Measurements from ENCODE around the gene DSC1.

DNA sequence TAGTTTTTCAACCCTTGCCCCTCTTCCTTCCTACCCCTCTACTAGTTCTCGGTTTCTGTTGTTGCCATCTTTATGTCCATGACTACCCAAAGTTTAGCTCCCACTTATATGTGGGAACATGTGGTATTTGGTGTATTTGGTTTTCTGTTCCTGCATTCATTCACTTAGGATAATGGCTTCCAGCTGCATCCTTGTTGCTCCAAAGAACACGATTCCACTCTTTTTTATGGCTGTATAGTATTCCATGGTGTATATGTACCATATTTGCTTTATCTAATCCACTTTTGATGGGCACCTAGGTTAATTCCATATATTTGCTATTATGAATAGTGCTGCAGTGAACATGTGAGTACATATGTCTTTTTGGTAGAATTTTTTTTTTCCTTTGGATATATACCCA, 20.6 kb upstream of the DSC1 start:
- TF ChIP-seq POLR2A (IDR thresholded peaks at IDR 0.05), result no peak
- TF ChIP-seq, protein P1, sequence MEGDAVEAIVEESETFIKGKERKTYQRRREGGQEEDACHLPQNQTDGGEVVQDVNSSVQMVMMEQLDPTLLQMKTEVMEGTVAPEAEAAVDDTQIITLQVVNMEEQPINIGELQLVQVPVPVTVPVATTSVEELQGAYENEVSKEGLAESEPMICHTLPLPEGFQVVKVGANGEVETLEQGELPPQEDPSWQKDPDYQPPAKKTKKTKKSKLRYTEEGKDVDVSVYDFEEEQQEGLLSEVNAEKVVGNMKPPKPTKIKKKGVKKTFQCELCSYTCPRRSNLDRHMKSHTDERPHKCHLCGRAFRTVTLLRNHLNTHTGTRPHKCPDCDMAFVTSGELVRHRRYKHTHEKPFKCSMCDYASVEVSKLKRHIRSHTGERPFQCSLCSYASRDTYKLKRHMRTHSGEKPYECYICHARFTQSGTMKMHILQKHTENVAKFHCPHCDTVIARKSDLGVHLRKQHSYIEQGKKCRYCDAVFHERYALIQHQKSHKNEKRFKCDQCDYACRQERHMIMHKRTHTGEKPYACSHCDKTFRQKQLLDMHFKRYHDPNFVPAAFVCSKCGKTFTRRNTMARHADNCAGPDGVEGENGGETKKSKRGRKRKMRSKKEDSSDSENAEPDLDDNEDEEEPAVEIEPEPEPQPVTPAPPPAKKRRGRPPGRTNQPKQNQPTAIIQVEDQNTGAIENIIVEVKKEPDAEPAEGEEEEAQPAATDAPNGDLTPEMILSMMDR (IDR thresholded peaks at IDR 0.05), result no peak

Measured in Peyer's patch (tissue), 4 donors.